HG02943 (cell line): Measurements from ENCODE around the gene TRIM2.

Source experiments
- ATAC-seq: cut with Tn5 transposase; IDR thresholded peaks from one replicate; pipeline ENCODE4 v1.9.1; 2021; ENCODE audit warnings: mild to moderate bottlenecking, low read depth, moderate library complexity; ENCODE audit not compliant: unreplicated experiment

TRIM2 gene

DNA sequence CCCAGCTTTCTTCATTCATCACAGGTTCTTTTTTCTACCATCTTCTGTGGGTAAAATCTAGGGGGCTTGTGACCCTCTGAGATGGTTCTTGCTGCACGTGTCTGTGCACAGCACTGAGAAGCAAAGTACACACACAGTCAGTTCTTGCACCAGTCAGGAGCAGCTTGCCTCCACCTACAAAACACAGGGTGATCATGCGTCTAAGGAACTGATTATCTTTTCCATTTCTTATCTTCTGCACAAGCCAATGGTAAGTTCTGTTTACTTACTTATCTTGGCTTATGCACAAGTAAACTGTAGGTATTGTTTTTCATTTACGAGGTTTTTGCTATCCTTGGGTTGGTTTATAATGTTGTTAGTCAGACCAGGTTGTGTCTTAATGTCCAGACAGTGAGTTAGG is 40.7 kb downstream of the TRIM2 start:
- no peak for ATAC-seq

- no peak for ATAC-seq
Observed at GRCh38 chr4:153245775-153246174, 41.5 kb downstream of the TRIM2 start.

DNA sequence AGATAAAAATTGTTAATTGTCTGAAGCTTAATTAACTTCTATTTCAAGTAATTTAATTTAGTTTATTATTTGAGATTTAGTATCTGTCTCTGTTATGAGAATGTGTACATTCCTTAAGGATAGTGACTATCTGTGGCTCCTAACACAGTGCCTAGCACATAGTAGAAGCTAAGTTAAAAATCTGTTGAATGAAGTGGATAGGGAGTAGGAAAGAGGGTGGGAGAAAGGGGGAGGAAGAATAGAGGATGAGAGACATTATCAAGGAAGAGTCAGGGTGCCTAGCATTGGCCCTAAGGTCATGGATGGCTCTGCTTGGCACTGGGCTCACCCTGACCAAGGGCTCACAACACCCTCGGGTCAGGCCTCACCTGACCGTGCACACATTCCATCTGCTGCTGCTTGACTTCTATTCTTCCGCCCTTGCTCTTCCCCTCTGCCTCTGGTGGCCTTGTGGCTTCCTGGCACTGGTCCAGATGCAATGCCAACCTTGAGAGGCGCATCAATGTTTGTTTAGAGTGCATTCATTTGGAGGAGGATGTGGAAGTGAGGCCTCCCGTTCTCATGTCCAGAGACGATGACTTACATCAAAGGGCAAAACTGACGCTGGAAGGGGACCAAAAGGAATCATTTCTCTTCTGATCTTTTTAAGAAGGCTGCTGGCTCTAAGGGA is 42.3 kb downstream of the TRIM2 start:
- no peak for ATAC-seq

DNA sequence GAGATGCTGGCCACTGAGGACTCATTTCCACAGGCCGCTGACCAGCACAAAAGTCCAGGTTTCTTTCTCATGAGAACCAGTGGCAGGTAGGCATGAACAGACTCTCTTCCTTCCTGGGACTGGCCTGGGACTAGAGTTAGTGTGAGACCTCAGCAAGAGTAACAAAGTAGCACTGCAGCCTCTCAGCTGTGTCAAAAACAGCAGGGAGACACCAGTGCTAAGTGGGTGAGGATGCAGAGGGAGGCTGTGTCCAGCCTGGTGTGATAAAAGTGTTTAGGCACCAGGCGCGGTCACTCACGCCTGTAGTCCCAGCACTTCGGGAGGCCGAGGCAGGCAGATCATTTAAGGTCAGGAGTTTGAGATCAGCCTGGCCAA is 42.9 kb downstream of the TRIM2 start:
- no peak for ATAC-seq

- ATAC-seq = peak; percentile 8
Observed at GRCh38 chr4:153248641-153249198, 44.5 kb downstream of the TRIM2 start.

DNA sequence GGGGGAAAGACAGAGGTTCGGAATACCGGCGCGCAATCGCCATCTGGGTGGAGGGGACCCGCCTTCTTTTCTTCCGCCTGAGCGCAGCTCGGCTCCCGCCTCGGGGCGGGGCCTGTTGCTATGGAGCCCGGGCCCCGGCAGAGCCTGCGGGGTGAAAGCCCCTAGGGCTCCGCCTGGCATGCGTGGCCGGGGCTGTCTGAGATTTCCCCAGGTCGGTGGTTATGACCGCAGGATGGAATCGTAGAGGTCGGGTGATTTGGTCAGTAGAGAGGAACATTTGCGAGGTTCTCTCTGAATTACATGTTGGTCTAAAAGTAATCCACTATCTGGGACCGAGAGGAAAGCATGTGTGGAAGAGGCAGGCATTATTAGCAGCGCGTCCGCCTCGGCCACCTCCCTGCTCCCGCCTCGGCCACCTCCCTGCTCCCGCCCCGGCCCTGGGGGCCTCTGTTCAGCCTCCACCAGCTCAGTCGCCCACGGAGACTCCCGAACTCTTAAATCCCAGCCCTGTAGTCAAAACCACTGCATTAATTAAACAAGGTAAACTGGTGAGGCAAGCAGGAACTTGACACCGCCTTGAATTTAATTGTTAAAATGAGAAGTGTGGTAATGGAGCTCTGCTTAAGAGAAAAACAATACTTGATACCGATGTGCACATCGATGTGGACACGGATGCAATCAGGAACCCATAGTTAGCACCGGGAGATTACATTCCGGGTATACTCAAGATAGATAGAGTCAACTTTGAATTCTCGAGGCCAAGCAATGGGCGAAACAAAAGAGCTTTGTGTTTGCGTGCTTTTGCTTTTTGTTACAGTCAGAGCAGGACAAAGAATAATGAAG is 45.2 kb downstream of the TRIM2 start:
- ATAC-seq = peak; percentile 96

DNA sequence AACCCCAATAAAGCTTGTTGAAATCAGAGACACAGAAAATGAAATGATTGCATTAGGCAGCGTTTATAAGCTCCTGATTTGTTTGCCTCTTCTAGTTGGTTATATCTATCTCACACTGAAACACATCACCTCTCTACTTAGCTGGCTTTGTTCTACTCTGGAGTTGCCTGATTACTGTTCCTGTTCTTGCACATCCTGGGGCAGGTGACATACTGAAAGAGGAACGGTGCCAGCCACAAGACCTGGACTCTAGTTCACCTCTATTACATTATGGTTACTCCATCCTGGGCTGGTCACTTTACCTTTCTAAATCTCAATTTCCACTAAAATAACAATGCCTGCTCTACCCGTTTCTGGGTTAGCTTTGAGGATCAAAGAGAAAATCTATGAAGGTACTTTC is 47.9 kb downstream of the TRIM2 start:
- ATAC-seq = no peak

GRCh38 chr4:153255233-153255632 is 51.0 kb downstream of the TRIM2 start:
- no peak for ATAC-seq

DNA sequence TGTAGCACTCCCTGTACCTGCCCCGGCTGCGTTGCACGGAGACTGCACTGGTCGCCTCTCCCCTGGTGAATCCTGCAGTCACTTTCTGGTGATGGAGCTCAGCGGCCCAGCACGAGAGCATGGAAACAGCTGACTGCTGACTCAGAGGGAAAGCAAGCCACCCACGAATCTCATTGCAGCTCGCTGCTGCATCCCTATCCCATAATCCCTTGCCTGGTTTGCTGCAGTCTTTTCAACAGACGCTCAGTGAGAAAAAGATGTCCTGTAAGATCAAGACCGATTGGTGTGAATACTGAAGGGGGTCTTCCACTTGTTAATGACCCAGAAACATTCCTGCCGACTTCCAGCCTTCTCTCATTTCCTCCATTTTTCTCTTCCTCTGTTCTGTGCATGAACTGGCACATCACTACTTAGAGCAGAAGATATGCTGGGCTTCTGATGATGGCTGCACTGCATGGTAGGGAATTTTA is 52.9 kb downstream of the TRIM2 start:
- no peak for ATAC-seq

DNA sequence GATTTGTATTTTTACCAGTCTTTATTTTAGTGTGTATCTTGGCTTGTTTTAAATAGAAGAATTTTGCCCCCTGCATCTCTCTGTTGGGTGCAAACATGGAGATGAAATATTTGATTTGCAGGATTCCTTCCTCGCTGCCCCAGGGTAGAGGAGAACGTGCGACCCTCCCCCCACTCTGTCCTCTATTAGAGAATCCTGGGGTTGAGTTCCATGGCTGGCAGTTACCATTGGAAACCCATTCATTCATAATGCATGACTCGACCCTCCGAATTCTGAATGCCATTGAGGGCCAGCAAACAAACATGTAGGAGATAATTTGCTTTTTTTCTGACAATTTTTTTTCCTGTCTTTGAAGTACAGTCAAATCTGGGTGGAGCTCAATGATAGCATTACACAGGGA is 53.7 kb downstream of the TRIM2 start:
- ATAC-seq = no peak

DNA sequence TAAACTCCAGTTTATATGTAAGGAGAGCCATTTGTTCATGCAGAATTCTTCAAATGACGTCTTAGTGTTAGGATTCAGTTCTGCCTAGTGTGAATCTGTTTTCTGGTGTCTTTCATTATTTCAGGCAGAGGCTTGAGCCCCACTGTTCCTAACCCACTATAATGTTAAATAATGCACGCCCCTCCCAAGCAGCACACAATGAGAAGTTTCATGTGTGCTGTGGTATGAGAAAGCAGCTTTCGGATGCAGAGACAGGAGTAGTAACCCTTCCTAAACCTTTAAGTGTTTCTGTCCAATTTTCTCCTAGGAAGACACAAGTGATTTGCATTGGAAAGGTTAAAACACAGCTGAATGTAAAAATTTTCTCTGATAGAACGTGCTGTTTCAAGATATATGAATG is 54.5 kb downstream of the TRIM2 start:
- no peak for ATAC-seq

DNA sequence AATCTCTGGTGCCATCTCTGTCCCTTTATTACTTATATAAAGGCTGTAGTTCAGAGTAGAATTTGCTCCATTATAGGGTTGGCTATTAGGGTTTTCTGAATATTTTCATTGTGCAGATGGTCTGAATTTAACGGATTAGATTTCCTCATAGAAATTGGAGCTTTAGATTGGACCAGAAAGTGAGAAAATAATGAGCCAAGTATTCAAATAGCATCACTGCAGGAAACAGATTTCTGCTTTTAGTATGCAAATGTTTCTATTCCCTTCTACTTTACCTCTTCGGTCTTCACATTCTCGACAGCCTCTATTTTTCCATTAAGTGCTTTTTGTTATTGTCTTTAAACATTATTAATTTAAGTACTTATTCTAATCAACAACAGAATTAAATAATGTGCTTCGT is 55.4 kb downstream of the TRIM2 start:
- no peak for ATAC-seq

GRCh38 chr4:153260132-153260531 is 55.9 kb downstream of the TRIM2 start:
- no peak for ATAC-seq

DNA sequence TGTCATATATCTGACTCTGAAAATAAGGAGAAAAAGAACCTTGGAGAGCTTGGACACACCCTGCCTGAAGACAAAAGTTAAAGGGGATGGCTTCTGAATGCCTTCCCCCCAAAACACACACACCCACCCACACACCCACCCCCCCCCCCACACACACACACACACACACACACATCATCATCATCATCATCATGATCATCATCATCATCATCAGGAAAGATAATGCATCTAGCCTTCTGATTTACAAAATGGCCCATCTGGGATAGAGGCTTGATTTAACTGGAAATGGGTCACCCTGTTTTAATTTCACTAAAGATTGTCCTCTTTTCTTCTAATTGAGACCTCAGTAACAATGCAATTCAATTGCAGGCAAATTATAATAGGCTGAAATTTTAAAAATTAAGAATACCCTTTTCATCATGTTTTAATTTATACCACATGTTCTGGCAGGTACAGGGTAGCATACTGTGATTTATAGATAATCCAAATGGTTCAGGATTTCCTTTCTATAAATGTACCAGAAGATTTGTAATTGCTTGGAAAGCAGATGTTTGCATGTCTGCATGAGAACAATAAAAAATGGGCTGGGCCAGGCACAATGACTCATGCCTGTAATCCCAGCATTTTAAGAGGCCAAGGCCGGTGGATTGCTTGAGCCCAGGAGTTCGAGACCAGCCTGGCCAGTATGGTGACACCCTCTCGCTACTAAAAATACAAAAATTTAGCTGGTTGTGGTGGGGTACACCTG is 56.5 kb downstream of the TRIM2 start:
- no peak for ATAC-seq

- ATAC-seq = no peak
Observed at GRCh38 chr4:153261461-153261860, 57.2 kb downstream of the TRIM2 start.

DNA sequence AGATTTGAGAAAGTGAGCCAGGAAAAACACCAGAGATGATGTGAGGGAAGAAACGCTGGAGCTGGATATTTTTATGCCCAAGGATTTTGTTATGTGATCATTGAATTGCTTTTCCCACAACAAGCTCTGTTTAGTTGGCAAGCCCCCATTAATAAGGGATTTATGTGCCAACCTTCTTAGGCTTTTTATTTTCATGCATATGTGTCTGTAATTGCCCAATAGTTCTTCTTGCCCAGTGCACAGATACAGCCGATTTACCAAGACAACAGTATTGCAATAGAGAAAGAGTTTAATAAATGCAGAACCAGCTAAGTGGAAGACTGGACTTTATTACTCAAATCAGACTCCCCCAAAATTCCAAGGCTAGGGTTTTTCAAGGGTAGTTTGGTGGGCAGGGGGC is 57.7 kb downstream of the TRIM2 start:
- ATAC-seq = no peak

GRCh38 chr4:153265306-153266047 is 61.2 kb downstream of the TRIM2 start:
- ATAC-seq = no peak

DNA sequence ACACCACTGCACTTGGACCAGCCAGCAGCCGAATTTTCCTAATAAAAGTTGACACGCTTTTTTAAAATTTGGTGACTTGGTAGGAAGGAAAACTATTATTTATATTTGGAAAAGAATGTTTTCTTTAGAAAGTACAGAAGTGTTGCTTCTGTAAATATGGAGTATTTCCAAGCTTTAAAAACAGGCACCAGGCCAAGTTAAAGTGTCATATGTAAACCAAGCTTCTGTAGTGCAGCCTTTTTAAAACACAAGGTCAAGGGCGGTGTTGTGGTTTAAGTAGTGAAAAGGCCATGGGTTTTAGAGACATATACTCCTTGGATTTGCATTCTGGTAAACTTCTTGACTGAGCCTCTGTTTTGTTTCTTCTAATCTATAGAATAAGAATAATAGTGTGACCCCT is 62.7 kb downstream of the TRIM2 start:
- no peak for ATAC-seq

DNA sequence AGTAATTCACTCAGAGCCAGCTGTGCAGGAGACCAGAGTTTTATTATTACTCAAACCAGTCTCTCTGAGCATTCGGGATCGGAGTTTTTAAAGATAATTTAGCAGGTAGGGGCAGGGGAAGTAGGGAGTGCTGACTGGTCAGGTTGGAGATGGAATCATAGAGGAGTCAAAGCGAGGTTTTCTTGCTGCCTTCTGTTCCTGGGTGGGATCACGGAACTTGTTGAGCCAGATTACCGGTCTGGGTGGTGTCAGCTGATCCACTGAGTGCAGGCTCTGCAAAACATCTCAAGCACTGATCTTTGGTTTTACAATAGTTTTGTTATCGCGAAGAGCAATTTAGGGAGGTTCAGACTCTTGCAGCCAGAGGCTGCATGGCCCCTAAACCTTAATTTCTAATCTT is 63.6 kb downstream of the TRIM2 start:
- no peak for ATAC-seq

GRCh38 chr4:153268295-153268694 is 64.1 kb downstream of the TRIM2 start:
- no peak for ATAC-seq
